ENCODE results near the gene SCYL2. TPM values are rescaled to one million over a fixed set of nuclear protein-coding genes. Genes with fewer than 3 reads are reported as not detected.
"Not testable (repeated sequence)": the region's sequence is repeated elsewhere in the genome, so short reads cannot be mapped to it uniquely, and the experiment has no call there.

The SCYL2 gene
- total RNA-seq, 2 experiments from 2014 or later, result 21.9 to 25.4 TPM

DNA sequence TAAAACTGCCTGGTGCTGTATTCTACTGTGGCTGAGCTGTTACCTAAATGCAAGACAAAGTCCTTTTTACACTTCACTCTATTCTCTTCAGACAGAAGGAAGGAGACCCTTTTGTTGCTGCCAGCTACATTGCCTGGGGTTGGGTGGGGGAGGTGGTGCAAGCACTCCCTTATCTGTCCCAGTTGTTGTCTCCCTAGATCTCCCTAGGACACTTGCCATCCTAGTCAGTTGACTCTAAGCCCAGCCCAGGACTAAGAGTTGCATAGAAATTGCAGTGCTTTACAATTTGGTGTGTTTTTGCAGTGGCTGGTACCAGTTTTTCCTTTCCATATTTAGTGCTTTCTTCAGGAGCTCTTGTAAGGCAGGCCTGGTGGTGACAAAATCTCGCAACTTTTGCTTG lies 35.1 kb downstream of the SCYL2 start:
- TF ChIP-seq, protein P1, sequence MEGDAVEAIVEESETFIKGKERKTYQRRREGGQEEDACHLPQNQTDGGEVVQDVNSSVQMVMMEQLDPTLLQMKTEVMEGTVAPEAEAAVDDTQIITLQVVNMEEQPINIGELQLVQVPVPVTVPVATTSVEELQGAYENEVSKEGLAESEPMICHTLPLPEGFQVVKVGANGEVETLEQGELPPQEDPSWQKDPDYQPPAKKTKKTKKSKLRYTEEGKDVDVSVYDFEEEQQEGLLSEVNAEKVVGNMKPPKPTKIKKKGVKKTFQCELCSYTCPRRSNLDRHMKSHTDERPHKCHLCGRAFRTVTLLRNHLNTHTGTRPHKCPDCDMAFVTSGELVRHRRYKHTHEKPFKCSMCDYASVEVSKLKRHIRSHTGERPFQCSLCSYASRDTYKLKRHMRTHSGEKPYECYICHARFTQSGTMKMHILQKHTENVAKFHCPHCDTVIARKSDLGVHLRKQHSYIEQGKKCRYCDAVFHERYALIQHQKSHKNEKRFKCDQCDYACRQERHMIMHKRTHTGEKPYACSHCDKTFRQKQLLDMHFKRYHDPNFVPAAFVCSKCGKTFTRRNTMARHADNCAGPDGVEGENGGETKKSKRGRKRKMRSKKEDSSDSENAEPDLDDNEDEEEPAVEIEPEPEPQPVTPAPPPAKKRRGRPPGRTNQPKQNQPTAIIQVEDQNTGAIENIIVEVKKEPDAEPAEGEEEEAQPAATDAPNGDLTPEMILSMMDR (IDR thresholded peaks at IDR 0.05), result no peak
- H3K36me3 Mint-ChIP-seq (ENCODE audit: low read depth), result peaks cover 78% of the 10 kb centered on the region
- no peak for ATAC-seq
- peaks cover 30% of the 10 kb centered on the region for H3K9me3 Mint-ChIP-seq
- DNase-seq, result no peak
- no peaks in the 10 kb centered on the region for H3K27me3 Mint-ChIP-seq
- intact Hi-C loops (cut with micrococcal nuclease), result no loop called here
- H3K4me3 Mint-ChIP-seq, result no peak overlapping the region
- H3K27ac Mint-ChIP-seq, result no peak overlapping the region
- POLR2A ChIA-PET, result interaction anchor here (0.6 to 1.1 kb wide), 2 partner anchors 35 to 301 kb away, joined by 3 to 5 read pairs; partner anchors contain the start of genes DEPDC4 and SCYL2
- H3K4me1 Mint-ChIP-seq (ENCODE audit: low read depth), result no peaks in the 10 kb centered on the region
- CTCF ChIA-PET, result no interaction called here

DNA sequence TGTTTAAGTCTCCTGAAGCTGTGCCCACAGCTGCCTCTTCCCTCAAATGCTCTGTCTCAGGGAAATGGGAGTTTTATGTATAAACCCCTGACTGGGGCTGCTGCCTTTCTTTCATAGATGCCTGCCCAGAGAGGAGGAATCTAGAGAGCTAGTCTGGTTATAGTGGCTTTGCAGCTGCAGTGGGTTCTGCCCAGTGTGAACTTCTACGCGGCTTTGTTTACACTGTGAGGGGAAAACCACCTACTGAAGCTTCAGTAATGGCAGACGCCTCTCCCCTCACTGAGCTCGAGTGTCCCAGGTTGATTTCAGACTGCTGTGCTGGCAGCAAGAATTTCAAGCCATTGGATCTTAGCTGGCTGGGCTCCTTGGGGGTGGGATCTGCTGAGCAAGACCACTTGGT lies 36.9 kb downstream of the SCYL2 start:
- intact Hi-C loops (cut with micrococcal nuclease), result no loop called here
- peaks cover 71% of the 10 kb centered on the region for H3K36me3 Mint-ChIP-seq (ENCODE audit: low read depth)
- no peak overlapping the region for H3K4me3 Mint-ChIP-seq
- no peak for DNase-seq
- no peaks in the 10 kb centered on the region for H3K27me3 Mint-ChIP-seq
- POLR2A ChIA-PET, result interaction anchor here (0.7 to 0.8 kb wide), 2 partner anchors 25 to 1234 kb away, joined by 3 read pairs; no protein-coding TSS in a partner anchor
- TF ChIP-seq, protein P1 (IDR thresholded peaks at IDR 0.05), result no peak
- CTCF ChIA-PET, result no interaction called here
- no peaks in the 10 kb centered on the region for H3K4me1 Mint-ChIP-seq (ENCODE audit: low read depth)
- no peak for ATAC-seq
- peaks cover 30% of the 10 kb centered on the region for H3K9me3 Mint-ChIP-seq
- no peak overlapping the region for H3K27ac Mint-ChIP-seq

DNA sequence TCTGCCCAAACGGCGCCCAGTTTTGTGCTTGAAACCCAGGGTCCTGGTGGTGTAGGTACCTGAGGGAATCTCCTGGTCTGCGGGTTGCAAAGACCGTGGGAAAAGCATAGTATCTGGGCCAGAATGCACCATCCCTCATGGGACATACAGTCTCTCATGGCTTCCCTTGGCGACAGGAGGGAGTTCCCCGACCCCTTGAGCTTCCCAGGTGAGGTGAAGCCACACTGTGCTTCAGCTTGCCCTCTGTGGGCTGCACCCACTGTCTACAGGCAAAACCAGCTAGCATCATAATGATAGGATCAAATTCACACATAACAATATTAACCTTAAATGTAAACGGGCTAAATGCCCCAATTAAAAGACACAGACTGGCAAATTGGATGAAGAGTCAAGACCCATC lies 37.4 kb downstream of the SCYL2 start:
- ATAC-seq; intact Hi-C loops (cut with micrococcal nuclease); H3K27me3 Mint-ChIP-seq; H3K27ac Mint-ChIP-seq; DNase-seq; H3K4me3 Mint-ChIP-seq; H3K4me1 Mint-ChIP-seq (ENCODE audit: low read depth); CTCF ChIA-PET: not testable (repeated sequence)
- H3K9me3 Mint-ChIP-seq, result peaks cover 30% of the 10 kb centered on the region
- POLR2A ChIA-PET, result interaction anchor here (0.8 kb wide), 1 partner anchor 25 kb away, joined by 3 read pairs; no protein-coding TSS in a partner anchor
- peaks cover 66% of the 10 kb centered on the region for H3K36me3 Mint-ChIP-seq (ENCODE audit: low read depth)

DNA sequence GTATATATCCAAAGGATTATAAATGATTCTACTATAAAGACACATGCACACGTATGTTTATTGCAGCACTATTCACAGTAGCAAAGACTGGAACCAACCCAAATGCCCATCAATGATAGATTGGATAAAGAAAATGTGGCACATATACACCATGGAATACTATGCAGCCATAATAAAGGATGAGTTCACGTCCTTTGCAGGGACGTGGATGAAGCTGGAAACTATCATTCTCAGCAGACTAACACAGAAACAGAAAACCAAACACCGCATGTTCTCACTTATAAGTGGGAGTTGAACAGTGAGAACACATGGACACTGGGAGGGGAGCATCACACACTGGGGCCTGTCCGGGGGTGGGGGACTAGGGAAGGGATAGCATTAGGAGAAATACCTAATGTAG lies 41.2 kb downstream of the SCYL2 start:
- H3K4me3 Mint-ChIP-seq; H3K4me1 Mint-ChIP-seq (ENCODE audit: low read depth); intact Hi-C loops (cut with micrococcal nuclease); DNase-seq; H3K27me3 Mint-ChIP-seq; CTCF ChIA-PET; ATAC-seq; POLR2A ChIA-PET; H3K27ac Mint-ChIP-seq: not testable (repeated sequence)
- peaks cover 37% of the 10 kb centered on the region for H3K36me3 Mint-ChIP-seq (ENCODE audit: low read depth)
- H3K9me3 Mint-ChIP-seq, result peaks cover 16% of the 10 kb centered on the region

DNA sequence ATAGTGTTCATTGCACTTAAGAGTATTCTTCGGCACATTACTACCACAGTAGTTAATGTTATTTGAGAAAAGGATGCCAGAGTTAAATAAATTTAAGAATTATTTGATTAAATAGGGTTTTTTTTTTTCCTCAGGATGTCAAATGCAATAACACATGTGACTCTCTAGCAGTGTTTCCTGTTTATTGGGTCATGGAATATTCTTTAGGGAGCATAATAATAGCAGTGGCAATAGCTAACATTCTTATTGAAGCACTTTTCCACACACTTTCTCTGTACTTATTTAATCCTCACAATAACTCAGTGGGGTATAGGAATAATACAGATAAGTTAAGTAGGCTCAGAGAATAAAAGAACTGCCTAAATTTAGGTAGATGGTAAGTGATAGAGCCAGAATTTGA lies 44.3 kb downstream of the SCYL2 start:
- H3K4me1 Mint-ChIP-seq (ENCODE audit: low read depth), result no peaks in the 10 kb centered on the region
- H3K27ac Mint-ChIP-seq, result no peak overlapping the region
- H3K36me3 Mint-ChIP-seq (ENCODE audit: low read depth), result peaks cover 10% of the 10 kb centered on the region
- H3K27me3 Mint-ChIP-seq, result no peaks in the 10 kb centered on the region
- ChIA-PET CTCF (no interaction called here), POLR2A (no interaction called here)
- DNase-seq (no peak), ATAC-seq (no peak)
- peaks cover 3% of the 10 kb centered on the region for H3K9me3 Mint-ChIP-seq
- TF ChIP-seq, protein P1 (IDR thresholded peaks at IDR 0.05), result no peak
- no peak overlapping the region for H3K4me3 Mint-ChIP-seq
- intact Hi-C loops (cut with micrococcal nuclease), result no loop called here

DNA sequence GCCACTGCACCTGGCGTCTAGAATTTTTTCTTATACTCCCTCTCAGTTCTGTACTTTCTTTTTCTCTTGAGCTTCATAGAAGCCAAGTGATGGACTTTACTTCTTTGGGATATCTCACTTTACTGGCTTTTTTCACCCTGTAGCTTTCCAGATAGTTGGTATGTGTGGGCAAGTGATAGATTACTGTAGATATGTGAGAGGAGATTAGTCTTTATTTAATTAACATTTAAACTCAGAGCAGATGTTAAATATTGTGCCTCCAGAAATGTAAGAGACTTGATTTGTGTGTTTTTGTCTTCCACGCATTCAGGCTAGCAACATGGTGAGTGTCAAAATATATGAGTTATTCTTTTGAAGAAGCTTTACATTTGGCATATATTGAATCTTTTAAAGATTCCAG lies 50.4 kb downstream of the SCYL2 start:
- Mint-ChIP-seq H3K9me3 (no peaks in the 10 kb centered on the region), H3K4me3 (no peak overlapping the region), H3K27ac (no peak overlapping the region), H3K36me3 (ENCODE audit: low read depth) (peaks cover 9% of the 10 kb centered on the region), H3K4me1 (ENCODE audit: low read depth) (no peaks in the 10 kb centered on the region), H3K27me3 (no peaks in the 10 kb centered on the region)
- ATAC-seq (no peak), DNase-seq (no peak)
- ChIA-PET POLR2A (no interaction called here), CTCF (no interaction called here)
- TF ChIP-seq, protein P1 (IDR thresholded peaks at IDR 0.05), result no peak
- intact Hi-C loops (cut with micrococcal nuclease), result no loop called here

All from activated CD8-positive, alpha-beta T cell treated with anti-CD3 and anti-CD28 coated beads for 36 hours (primary cell).